ENCODE measurements around the gene RHOC.

Gene RHOC

DNA sequence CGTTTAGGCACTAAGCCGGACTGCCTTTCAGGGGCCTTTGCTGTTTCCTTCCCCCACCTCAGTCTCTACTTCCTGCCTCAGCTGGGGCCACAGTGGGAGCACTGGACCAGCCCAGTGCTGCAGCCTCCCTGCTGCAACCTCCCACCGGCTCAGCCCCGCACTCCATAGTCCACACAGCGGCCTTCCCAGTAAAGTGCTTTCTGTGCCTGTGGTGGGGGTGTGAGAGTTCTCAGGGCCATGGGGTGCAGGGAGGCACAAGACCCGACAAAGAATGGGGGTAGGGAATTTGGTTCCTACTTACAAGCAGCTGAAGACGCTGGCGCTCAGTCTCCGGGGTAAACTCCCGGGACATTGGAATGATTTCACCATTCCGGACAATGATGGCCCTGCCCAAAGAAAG is 4.7 kb upstream of the RHOC start:
- DNase-seq (ENCODE audit: insufficient read length, low spot score) (no peak), FAIRE-seq (no peak)

DNA sequence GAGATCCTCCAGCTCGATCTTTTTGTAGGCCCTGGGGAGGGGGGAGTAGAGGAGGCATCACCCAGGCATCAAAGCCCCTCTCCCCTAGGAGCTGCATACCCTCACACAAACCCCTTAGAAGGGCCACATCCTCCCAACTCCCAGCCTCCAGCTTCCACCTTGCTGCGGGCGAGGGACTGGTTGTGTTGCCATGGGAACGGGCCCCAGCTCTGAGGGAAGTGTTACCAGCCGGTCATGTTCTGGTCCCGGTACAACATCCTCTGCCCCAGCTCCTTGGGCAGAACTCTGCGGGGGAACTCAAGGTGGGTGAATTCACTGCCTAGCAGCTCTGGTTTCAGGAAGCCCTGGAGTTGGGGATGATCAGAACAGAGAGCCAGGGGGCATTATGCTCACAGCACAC is 4.1 kb upstream of the RHOC start:
- DNase-seq (ENCODE audit: insufficient read length, low spot score) (no peak), FAIRE-seq (no peak)
- TF ChIP-seq, protein P1, sequence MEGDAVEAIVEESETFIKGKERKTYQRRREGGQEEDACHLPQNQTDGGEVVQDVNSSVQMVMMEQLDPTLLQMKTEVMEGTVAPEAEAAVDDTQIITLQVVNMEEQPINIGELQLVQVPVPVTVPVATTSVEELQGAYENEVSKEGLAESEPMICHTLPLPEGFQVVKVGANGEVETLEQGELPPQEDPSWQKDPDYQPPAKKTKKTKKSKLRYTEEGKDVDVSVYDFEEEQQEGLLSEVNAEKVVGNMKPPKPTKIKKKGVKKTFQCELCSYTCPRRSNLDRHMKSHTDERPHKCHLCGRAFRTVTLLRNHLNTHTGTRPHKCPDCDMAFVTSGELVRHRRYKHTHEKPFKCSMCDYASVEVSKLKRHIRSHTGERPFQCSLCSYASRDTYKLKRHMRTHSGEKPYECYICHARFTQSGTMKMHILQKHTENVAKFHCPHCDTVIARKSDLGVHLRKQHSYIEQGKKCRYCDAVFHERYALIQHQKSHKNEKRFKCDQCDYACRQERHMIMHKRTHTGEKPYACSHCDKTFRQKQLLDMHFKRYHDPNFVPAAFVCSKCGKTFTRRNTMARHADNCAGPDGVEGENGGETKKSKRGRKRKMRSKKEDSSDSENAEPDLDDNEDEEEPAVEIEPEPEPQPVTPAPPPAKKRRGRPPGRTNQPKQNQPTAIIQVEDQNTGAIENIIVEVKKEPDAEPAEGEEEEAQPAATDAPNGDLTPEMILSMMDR (IDR thresholded peaks at IDR 0.05; ENCODE audit: insufficient read depth, missing control alignments): no peak

More for the DNA sequence above, 4.7 kb upstream of the RHOC start:
- TF ChIP-seq, protein P1 (IDR thresholded peaks at IDR 0.05; ENCODE audit: insufficient read depth, missing control alignments): no peak

DNA sequence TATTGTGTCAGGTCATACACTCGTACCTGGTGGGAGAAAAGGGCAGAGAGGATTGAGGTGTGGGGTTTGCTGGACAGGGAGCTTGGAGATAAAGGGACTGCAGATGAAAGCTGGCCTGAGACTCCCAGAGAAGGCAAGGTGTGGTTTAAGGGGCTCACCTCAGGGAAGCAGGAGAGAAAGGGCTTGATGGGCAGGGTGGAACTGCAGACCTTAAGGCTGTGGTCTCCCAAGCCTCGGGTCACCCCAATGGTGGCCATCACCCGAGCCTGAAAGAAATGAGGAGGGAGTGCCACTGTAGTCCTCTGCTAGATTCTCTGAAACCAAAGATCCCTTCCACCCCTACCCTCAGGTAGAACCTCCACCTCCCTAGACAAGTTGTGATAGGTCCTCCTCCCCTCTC is 3.7 kb upstream of the RHOC start:
- TF ChIP-seq, protein P1 (IDR thresholded peaks at IDR 0.05; ENCODE audit: insufficient read depth, missing control alignments): no peak
- no peak for DNase-seq (ENCODE audit: insufficient read length, low spot score)
- no peak for FAIRE-seq

DNA sequence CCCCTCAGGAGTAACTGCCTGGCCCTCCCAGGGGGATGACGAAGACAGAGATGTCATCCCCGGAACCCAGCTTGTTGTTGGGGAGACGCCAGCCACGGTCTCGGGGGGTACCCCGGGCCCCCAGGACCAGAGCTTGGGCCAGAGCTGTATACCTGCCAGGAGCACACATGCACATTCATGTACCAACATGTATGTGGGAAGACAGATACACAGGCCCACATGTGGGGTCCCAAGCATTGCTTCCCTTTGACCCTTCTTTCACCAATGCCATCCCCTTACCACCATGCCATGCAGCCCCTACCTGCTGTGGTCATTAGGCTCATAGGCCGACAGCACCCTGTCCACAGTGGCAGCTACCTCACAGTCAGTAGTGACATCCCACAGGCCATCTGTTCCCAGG is 3.2 kb upstream of the RHOC start:
- DNase-seq (ENCODE audit: insufficient read length, low spot score): no peak
- TF ChIP-seq, protein P1 (IDR thresholded peaks at IDR 0.05; ENCODE audit: insufficient read depth, missing control alignments): no peak
- FAIRE-seq: no peak

DNA sequence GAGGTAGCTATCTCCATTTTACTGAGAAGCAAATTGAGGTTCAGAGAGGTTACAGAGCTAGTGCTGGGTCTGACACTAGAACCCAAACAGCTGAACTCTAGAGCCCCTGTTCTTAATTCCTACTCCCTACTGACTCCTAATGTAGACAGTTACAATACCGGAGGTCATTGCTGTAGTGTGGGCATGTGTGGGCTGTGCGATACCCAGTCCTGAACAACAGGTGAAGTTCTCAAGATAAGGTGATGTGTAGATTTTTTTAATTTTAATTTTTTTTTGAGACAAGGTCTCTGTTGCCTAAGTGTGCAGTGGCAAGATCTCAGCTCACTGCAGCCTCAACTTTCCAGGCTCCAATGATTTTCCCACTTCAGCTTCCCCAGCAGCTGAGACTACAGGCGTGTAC is 1.6 kb upstream of the RHOC start:
- TF ChIP-seq, protein P1 (IDR thresholded peaks at IDR 0.05; ENCODE audit: insufficient read depth, missing control alignments): no peak
- FAIRE-seq (no peak), DNase-seq (ENCODE audit: insufficient read length, low spot score) (no peak)

DNA sequence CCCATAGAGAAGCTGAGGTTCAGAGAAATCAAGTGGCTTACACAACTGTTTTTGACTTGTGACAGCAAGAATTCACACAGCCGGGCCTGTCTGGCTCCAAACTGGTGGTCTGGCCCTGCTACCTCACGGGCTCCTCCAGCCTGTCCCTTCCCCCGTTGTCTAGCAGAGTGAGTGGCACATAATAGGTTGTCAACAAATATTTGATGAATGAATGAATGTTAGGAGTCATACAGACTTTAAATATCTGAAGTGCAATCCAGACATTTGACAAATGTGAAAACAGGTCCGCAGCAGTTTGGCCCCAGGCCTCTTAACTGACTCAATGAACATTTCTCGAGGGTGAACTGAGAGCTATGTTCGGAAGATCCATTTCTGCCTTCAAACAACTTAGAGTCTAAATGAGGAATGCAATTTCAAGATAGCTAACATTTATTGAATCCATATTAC is 1.1 kb upstream of the RHOC start:
- no peak for DNase-seq (ENCODE audit: insufficient read length, low spot score)
- FAIRE-seq: no peak
- TF ChIP-seq, protein P1 (IDR thresholded peaks at IDR 0.05; ENCODE audit: insufficient read depth, missing control alignments): no peak

DNA sequence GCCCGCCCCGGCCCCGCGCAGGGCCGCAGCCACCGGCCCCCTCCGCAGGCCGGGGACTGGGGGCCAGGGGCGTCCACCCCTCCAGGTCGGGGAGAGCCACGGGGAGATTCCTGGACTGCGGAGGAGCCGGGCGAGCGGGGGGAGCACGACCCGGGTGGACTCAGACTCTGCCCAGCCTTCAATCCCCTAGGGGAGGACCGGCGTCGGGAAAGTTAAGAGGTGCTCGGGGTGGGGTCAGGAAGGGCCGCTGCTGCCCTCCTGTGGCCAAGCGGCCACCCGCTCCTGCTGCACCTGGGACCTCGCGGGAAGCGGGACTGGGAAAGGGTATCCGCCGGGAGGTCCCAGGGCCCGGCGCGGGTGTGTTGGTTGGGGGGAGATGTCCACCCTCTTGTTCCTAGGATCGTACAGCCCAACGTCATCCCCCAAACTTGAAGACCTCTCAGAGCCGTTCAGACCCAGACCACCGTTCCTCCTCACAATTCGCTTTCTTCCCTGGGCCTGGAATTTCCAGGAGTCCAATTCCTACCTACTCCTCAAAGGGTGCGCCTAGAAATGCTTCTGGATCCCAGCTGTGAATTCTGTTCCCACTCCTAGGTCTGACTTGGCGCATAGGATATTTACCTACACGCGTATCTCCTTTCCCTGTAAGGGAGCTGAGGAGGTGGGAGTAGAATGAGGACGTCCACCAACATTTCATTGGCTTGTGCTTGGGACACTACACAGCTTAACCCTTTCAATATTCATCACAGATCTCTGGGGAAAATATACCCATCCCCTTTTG is 484 bp upstream of the RHOC start:
- FAIRE-seq (no peak), DNase-seq (ENCODE audit: insufficient read length, low spot score) (peak; percentile 96)
- TF ChIP-seq, protein P1 (IDR thresholded peaks at IDR 0.05; ENCODE audit: insufficient read depth, missing control alignments): peak; percentile 73
